Measurements from ENCODE around the gene PRKN.

DNA sequence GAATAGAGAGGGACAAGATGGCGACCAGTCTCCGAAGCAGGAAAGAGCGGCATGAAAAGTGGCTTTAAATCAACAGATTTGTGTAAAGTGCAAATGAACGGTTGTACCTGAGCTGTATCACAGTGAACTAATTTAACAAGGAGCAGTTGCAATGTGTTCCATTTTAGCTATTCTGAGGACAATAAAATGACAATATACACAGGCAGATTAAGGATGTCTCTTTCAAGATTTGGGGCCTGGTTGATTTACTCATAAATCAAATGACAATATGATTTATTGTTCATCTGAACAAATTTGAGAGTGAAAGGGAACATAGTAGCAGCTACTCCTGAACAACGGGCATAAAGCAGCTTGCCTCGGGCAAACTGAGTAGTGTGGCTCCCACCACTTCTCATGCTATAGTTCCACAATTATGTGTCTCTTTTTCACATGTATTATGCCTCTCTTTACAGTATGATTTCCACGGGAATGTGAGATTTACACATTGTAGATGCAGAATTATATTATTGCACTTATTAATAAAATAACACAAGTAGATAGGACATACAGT, 1249.6 kb downstream of the PRKN start:
- TF ChIP-seq, protein P1, sequence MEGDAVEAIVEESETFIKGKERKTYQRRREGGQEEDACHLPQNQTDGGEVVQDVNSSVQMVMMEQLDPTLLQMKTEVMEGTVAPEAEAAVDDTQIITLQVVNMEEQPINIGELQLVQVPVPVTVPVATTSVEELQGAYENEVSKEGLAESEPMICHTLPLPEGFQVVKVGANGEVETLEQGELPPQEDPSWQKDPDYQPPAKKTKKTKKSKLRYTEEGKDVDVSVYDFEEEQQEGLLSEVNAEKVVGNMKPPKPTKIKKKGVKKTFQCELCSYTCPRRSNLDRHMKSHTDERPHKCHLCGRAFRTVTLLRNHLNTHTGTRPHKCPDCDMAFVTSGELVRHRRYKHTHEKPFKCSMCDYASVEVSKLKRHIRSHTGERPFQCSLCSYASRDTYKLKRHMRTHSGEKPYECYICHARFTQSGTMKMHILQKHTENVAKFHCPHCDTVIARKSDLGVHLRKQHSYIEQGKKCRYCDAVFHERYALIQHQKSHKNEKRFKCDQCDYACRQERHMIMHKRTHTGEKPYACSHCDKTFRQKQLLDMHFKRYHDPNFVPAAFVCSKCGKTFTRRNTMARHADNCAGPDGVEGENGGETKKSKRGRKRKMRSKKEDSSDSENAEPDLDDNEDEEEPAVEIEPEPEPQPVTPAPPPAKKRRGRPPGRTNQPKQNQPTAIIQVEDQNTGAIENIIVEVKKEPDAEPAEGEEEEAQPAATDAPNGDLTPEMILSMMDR (IDR thresholded peaks at IDR 0.05) = no peak
- no peak for TF ChIP-seq EP300 (IDR thresholded peaks at IDR 0.05)

Measured in tibial nerve (tissue), 4 donors.